Smooth muscle cell of the brain vasculature (primary cell): ENCODE data around the gene TAPBP.
A peak's percentile ranks its signal among the peaks of the same experiment; 100 is the strongest.
"Not testable (repeated sequence)": the region's sequence is repeated elsewhere in the genome, so short reads cannot be mapped to it uniquely, and the experiment has no call there.

Experiments
- DNase-seq: peaks from one replicate; pipeline ENCODE4 v3.0.0-alpha.2; 2012; ENCODE audit warnings: low read depth, low spot score

The TAPBP gene

DNA sequence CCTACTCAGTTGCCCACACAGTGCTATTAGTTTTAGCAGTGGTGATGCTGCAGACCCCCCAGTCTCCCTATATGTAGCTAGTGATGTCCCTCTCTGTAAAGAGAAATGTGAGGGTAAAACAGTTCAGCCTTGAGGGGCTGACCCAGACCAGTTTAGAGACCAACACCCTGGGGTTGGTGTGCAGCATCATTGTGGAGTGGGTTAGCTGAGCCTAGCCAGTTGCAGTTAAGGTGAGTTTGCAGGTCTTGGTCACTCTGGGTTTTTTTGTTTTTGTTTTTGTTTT, 37.4 kb downstream of the TAPBP start:
- DNase-seq, result no peak

DNA sequence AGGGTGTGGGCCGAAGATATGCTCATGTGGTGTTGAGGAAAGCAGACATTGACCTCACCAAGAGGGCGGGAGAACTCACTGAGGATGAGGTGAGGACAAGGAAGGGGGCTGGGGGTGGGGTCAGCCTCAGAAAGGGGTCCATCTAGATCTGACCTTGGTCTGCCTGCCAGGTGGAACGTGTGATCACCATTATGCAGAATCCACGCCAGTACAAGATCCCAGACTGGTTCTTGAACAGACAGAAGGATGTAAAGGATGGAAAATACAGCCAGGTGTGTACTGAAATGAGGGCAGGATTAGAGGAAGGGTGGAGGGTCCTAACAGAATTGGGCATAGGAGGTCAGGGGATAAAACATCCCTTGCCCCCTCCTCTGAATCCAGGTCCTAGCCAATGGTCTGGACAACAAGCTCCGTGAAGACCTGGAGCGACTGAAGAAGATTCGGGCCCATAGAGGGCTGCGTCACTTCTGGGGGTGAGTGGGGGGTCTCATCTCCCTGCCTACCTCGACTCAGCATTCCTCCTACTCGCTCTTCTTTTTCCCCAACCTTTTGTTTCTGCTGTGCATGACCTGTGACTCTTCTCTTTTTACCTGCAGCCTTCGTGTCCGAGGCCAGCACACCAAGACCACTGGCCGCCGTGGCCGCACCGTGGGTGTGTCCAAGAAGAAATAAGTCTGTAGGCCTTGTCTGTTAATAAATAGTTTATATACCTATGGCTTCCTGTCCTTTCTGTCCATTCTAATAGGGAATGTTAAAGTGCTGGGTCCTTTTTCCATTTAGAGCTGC, 37.9 kb downstream of the TAPBP start:
- DNase-seq, result not testable (repeated sequence)

DNA sequence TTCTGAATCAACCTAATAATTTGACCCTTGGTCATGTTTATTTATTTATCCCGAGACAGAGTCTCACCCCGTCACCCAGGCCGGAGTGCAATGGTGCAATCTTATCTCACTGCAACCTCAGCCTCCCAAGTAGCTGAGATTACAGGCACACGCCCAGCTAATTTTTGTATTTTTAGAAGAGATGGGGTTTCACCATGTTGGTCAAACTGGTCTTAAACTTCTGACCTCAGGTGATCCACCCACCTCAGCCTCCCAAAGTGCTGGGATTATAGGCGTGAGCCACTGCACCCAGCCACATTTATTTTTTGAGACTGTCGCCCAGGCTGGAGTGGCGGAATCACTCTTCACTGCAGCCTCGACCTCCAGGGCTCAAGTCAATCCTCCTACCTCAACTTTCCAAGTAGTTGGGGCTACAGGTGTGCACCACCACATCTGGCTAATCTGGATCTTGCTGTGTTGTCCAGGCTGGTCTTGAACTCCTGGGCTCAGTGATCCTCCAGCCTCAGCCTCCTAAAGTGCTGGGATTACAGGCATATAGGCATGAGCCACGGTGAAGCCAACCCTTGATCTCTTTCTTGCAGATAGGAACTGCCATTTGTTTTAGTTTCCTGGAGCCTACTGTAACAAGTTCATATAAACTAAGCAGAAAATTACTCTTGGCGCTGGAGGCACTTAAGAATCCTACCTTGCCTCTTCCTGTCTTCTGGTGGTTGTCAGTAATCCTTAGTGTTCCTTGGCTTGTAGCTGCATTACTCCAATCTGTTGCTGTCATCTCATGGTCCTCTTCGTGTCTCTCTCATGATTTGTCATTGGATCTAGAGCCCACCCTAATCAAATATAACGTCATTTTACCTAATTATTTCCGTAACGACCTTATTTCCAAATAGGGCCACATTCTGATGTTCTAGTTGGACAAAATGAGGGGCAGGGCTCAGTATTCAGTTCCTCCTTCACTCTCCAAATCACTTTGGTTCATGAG, 39.7 kb downstream of the TAPBP start:
- no peak for DNase-seq

DNA sequence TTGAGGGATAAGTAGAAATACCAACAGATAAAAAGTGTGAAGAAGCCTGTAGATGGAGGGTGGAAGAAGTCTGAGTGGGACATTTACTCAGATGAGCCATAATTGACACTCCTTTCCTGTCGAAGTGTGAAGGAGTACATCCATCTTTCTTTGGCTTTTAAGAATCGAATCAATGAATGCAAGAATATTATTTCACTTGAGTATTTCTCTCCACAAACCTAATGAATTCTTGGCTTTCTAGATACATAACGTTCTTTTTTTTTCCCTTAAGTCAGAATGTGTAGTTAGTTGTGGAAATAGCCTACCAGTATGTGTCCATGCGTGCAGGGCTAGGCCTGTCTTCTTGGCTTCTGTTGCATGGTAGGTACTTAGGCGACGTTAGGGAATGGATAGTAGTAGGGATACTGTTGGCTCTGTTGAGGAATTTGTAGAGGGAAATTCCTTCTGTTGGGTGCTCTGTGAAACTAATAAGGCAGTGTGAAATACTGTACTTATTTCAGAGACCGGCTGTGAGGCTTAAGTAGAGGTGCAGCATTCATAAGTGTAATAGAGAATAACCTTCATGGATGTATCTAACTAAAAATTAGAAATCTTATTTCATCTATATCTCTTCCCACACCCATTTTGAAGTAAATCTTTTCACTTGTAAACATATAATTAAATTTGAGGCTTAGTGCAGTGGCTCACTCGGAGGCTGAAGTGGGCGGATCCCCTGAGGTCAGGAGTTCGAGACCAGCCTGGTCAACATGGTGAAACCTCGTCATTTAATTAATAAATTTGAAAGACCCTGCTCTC, 40.6 kb downstream of the TAPBP start:
- no peak for DNase-seq

DNA sequence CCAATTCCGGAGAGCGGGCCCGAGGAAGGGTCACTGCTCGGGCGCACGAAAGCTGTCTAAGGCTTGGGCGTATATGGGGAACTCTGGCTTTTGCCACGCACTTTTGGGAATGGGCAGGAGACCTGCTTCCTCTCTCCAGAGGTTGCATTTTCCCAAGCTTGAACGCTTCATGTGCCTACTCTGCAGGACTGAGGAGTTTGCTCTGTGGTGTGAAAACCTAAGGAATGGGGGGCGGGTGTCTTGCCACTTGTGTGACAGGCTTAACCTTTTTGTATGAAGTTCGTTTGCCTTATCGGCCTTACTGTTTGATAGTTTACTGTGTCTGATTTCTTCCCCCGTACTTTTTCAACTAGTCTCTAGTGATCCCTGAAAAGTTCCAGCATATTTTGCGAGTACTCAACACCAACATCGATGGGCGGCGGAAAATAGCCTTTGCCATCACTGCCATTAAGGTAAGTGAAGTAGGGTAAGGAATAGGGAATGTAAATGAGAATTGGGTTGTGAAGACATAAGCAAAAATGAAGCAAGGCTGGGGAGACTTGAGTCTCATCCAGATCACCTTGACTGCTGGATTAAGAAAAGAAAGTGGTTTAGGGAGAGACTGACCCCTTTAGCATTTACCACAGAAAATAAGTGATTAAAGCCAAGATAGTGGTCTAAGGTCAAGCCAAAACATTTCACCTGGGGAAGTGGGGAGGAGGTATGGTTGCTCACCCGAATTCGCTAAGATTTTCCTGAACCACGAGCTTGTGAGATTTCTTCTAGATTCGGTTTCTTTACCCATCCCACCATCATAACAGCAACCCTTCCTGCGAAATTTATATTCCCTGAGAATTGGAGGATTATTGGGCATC, 41.4 kb downstream of the TAPBP start:
- DNase-seq, result no peak

DNA sequence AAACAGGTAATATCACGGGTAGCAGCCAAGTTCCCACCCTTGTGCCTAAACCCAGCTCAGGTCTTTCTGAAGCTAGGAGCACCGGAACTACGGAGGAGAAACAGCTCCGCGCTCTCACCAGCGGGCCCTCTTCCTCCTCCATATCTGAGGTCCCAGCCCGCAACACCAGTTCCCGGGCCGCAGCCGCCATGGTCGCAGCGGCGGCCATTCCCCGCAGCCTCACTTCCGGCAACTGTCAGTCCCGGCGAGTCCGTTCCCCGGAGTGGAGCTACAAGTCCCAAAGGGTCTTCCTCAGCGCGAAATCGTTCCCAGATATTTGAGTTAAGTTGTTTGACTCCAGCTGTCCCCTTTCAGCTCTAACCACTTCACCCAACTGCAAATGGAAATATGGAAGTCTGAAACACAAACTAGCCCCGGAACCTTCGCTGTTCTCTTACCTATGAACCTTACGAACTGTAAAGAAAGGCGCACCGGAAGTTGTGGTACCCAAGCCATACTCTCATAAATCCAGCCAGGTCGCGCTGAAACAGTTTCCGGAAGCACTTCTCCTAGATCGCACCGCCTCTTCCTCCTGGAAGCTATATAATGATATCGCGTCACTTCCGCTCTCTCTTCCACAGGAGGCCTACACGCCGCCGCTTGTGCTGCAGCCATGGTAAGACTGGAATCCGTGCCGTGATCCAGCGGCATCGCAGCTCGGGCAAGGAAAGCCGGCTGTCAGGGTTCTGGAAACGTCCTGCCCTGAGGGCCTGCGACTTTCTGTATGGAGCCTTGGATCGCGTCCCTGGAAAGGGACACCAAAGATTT, 42.2 kb downstream of the TAPBP start, which contains the start of the genes RPS18 and VPS52:
TSS of gene RPS18 (plus strand) at position 608 of the 807 bp plus-strand sequence. CDS start at position 653, 45 bp downstream.
TSS of gene VPS52 (minus strand) at position 409 of the 807 bp plus-strand sequence. CDS start at position 208, 201 bp downstream.
- DNase-seq, result peak; percentile 97

DNA sequence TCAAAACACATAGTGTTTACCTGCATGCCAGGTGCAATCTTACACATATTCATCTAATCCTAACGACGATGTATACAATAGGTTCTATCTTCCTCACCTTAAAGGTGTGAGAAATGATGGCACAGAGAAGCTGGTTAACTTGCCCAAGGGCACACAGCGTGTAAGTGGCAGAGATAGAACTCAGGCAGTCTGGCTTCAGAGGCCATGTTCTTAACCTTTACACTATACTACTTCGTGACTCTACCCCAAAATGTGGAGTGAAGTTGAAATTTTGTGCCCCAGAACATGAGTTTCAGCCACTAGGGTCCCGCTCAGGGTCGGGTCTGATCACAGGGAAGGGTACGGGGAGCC, 42.8 kb downstream of the TAPBP start:
- no peak for DNase-seq

DNA sequence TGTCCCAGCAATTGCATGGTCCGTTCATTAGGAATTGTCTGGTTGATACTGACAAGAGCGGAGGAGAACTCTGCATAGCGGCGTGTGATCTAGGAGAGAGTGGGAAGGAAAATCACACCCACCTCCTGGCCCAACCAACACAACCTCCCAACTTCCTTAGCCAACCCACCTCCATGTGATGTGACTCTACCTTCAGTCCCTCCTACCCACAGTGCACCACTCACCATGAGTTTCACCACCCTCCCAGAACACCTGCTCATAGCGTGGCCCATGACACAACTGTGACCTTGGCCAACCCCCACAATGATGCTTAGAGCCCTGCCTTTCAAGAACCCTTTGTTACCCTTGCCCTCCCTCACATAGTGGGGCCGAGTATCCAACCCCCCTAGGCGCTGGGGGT, 49.9 kb downstream of the TAPBP start:
- DNase-seq, result no peak

DNA sequence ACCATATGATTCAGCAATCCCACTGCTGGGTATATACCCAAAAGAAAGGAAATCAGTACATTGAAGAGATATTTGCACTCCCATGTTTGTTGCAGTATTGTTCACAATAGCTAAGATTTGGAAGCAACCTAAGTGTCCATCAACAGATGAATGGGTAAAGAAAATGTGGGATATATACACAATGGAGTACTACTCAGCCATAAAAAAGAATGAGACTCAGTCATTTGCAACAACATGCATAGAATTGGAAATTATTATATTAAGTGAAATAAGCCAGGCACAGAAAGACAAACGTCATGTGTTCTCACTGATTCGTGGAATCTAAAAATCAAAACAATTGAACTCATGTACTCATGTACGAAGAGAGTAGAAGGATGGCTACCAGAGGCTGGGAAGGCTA, 51.4 kb downstream of the TAPBP start:
- DNase-seq, result not testable (repeated sequence)

DNA sequence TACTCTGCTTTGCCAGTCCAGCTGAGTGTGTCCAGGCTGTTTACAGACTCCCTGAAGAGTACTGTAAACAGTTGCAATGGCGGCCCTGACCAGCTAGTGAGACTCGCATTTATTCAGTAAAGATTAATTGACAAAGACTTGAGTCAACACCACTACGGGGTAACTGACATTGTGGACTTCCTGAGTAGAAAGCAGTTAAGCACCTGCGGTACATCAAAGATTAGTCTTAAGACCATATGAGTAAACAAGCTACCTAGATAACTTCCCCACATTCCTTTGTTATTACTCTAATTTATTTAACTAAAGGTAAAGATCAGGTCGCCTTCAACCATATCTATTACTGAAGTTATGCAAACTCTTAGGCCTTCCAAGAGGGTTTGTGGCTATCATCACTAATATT, 54.8 kb downstream of the TAPBP start:
- DNase-seq, result no peak

DNA sequence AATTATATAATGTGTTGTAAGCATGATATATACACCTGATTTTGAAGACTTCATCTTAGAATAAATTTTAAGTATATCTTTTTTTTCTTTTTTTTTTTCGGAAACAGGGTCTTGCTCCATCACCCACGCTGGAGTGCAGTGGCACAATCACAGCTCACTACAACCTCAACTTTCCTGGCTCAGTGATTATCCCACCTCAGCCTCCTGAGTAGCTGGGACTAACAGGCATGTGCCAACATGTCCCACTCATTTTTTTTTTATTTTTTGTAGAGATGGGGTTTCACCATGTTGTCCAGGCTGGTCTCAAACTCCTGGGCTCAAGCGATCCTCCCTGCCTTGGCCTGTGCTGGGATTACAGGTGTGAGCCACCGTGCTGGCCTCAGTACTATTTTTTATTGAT, 59.3 kb downstream of the TAPBP start:
- DNase-seq, result no peak

DNA sequence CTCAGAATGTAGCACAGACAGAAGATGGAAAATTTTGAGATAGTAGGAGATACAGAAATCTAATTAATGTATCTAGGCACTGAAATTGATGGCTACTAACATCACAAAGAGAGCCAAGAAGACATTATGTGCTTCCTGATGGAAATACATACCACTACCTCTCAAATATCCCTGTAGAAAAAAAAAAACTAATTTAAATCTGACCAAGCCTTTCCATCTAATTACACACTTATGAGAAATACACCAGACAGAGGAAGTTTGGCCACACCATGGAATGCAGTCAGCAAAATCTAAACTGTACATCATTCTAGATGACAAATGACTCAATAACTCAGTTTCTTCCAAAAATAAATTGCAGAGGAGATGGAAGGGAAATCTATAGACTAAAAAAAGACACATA, 61.1 kb downstream of the TAPBP start:
- DNase-seq, result no peak

DNA sequence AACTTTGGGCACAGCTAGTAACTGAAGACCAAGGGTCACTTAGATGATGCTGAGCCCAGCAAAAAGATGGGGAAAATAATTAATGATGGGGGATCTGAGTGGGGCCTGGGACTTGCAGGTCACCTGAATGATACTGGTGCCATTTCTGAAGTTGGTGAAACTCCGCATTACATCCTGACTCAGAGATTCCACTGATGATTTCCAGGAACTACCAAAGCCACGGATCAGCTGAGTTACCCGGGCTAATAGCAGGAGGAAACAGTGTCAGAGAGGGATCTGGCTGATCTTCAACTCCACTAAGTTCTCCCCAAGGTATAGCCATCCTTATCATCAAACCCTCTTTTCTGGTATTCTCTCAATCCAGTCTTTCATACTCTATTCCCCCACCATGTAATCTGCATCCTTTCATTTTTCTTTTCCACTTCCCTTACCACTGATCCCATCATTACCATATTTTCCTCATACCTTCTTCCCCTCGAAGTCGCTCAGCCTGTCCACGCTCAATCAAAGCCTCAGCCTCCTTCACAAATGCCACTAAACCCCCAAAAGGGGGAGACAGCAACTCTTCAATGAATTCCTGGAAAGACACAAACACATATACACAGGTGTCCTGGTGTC, 62.4 kb downstream of the TAPBP start:
- DNase-seq, result no peak

DNA sequence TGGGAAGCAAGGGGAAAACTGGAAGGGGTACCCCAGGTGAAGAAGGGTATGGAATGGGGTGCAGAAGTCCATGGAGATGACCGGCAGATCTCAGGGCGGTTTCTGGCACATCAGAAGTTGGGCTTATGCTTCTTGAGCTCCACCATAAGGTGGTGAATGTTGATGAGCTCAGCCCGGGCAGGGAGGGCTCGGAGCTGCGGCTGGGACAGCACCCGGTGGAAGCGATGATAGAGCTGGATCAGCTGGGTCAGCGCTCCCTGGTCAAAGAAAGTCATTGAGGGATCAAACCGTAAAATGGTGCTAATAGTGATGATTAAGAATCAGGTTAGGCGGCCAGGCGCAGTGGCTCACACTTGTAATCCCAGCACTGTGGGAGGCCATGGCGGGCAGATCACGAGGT, 63.1 kb downstream of the TAPBP start:
- no peak for DNase-seq

DNA sequence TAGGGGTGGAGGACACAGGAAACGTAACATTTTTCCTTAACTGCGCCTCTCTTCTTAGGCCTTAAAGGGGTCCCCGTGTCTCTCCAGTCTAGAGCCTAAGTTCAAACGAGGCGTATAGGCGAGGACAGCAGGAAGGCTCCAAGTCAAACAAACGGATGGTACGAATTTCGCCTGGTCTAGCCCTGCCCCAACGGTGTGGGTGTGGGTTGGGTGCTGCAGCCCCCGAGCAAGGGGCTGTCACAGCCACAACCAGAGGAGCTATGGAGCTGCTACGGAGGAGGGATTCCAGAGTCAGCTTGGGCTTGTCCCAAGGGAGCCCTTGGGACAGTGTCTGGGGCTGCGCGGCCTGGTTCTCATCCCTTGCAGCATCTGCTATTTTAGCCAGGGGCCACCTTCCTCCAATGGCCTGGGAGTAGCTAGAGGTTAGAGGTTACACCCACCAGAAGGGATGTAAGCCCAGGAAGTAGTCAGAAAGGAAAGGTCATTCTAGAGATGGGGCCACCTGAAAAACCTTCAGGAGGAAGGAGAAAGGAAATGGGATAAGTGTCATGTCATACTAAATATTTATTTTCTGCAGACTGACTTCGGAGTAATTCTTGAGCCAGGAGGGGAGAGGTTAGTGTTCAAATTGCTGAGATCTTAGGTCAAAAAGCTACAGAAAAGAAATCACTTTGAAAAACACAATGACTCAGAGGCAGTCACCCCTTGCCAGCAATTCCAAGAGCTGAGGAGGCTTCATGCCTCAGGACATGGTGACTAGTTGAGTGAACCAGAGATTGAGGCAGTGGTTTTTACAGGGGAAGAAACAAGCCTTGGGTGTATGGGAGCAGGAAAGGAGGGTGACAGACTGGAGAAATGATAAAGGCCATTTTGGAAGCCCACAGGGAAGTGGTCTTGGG, 63.9 kb downstream of the TAPBP start:
- no peak for DNase-seq
